Kidney tubule cell (primary cell): Measurements from ENCODE around the gene MRTFA.

Source experiments
- DNase-seq: peaks from one replicate; pipeline ENCODE4 v3.0.0-alpha.2; 2018; ENCODE audit warnings: low spot score

Gene MRTFA

GRCh38 chr22:40463683-40464082, 172.8 kb downstream of the MRTFA start:
- DNase-seq = peak; percentile 11

DNA sequence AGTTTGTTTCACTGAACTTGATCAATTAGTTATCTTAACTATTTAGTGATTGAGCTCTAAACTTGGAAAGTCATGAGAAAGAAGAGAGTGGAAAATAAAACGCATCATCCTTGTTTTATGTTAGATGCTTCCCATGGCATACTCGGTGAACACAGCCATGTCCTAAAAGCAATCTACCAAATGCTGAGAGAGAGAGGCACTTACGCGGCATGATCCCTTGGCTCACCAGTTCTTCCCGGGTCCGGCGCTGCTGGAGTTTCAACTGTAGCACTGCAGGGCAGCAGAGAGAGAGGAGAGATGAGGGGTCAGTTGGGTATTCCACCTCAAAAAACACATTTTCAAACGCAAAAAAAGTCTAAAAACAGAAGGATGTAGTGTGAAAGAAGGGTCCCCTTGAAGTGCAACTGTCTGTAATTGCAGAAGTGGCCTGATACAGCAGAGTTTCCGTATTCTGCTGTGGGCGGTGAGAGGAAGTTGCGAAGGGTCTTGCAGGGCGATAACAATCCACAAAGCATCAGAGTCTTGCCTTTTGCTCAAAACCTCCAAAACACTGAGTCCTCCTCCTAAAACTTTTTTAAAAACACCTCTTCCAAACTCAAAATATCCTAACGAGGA, 173.4 kb downstream of the MRTFA start:
- no peak for DNase-seq

DNA sequence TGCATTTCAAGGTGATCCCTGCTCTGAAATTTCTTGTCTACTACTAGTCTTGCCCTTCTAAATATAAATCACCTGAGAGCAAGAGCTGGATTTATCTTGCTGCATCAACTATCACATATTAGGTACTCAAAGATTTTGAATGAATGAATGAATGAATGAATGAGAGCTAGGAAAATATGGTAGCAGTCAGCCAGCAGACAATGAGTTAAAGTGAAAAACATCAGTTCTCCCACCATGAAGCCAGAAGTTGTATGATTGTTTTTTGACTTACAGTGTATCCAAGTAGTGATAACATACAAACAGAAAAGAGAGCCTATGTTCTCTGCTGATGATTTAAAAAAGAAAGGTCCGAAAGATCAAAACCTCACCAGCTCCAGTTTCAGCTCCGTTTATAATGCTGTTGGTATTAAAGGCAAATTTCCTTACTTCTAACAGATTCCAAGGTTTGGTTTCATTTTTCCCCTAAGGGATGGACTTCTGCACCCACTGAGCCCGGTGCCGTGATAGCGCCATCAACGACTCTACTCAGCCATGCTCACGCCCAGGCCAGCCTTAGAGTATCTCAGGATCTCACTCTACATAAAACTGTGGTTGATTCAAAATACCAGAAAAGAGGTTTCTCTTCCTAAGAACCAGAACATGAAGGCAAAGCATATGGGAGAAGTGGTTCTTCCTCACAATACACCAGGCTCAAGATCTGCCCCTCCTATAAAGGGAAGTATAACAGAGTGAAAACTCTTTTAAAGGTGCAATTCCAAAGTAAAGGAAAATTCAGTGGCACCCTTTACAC, 174.1 kb downstream of the MRTFA start:
- no peak for DNase-seq

GRCh38 chr22:40453671-40454070, 182.8 kb downstream of the MRTFA start:
- DNase-seq = no peak

- peak; percentile 64 for DNase-seq
Observed at GRCh38 chr22:40452730-40453487, 183.6 kb downstream of the MRTFA start.

DNA sequence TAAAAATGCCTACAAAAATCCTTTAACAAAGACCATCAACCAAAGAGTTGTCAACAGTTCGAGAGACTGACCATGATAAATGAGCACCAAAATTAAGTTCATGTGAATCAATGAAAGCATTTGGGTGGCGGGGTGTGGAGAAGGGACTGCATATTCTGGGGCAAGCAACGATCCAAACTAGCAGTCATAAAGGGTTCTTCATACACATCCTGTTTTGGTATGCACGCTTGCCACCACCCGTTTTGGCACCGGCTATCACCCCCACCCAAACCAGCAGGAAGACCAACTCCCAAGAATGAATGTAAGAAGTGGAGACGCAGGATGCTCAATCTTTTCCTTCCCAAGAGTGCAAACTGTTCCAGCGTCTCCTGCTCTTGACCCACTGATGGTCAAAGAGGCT, 185.3 kb downstream of the MRTFA start:
- no peak for DNase-seq

DNA sequence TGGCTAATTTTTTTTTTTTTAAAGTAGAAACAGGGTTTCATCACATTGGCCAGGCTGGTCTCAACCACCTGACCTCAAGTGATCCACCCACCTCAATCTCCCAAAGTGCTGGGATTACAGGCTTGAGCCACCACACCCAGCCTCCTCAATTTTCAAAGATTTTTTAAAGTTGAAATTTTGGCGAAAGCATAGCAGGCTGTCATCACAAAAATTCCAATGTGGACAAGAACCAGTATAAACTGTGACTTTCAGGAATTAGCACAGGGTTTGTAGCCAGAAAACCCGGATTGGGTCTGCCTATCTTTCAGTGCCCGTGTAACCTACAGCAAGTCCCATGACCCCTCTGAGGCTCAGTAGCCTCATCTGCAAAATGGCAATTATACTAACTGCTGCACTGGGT, 185.9 kb downstream of the MRTFA start:
- no peak for DNase-seq

GRCh38 chr22:40449676-40450035, 186.9 kb downstream of the MRTFA start:
- DNase-seq = no peak

- no peak for DNase-seq
Observed at GRCh38 chr22:40446203-40446602, 190.3 kb downstream of the MRTFA start.

DNA sequence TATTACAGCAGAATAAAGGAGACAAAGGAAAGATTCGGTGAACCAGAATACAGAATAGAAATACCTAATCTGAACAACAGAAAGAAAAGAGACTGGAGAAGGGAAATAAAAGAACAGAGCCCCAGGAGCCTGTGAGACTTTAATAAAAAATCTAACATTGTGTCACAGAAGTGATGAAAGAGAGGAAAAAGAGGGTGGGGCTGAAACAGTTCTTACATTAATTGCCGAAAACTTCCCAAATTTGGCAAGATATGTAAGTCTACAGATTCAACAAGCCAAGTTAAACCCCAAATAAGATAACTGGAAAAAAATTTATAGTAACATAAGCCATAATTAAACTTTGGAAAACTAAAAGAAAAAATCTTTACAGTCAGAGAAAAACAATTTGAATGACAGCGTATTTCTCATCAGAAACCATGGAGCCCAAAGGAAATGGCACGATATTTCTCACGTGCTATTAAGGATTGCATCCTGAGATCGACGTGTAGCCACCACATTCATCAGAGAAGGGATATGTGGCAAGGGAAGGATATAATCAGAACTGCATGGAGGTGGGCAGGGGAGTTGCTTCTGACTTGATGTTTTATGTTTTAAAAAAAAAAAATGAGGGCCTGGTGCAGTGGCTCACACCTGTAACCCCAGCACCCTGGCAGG, 192.2 kb downstream of the MRTFA start:
- DNase-seq = no peak

DNA sequence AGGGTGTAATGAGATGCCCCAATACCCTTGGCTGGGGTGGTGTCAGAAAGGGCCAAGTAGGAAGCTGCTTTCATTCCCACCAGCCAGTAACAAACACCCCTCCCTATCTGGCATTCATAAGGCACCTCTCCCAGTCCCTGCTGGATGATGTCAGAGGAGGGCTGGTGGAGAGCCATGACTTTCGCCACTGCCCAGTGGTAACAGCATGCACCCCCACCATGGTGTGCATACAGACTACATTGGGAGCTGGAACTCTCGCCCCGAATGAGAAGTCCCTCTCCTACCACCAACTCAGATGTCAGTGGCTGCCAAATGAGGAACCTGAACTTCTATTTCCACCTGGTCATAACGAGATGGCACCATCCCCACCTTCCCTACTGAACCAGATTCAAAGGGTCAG, 192.8 kb downstream of the MRTFA start:
- DNase-seq = no peak

DNA sequence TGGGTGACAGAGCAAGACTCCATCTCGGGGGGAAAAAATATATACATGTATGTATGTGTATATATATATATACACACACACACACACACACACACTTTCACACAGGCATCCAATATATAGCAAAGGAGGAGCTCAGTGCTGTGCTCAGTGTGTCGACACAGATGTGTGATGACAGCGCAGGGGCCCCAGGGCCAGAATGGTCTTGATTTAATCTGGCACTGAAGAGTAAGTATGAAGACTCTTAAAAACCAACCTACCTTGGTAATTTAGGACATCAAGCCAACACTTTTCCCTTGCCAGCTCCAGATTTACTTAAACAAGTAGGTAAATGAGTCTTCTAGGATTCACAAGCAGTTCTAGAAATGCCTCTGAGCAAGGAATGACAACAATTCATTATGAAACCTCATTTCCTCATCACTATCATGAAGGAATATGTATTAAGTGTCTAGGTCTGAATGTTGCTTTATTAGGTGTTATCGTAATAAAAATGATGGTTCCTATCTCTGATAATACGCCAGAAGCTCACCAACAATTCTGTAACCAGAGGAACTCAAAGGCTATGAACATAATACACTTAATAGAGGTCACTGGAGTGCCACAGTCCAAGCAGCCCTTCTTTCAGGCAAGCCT, 194.6 kb downstream of the MRTFA start:
- no peak for DNase-seq

GRCh38 chr22:40436505-40437431, 199.8 kb downstream of the MRTFA start:
- DNase-seq = peak; percentile 66

DNA sequence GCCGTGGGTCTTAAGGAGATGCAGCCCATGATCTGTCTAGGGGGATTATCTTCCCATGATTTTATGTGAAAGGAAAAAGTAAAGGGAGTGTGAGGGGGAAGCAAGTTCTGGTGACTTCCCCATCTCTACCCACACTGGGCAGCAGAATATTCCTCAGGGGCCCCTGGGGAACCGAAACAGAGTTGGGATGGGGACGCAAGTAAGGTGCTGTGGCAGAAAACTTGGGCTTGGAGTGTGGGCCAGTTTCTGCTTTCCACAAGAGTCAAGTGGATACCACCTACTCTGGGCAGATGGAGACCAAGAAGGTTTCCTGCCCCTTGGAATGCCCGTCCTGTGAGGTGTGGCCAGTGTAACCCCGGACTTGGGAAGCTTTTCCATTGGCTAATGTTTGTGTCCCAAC, 201.8 kb downstream of the MRTFA start:
- no peak for DNase-seq

DNA sequence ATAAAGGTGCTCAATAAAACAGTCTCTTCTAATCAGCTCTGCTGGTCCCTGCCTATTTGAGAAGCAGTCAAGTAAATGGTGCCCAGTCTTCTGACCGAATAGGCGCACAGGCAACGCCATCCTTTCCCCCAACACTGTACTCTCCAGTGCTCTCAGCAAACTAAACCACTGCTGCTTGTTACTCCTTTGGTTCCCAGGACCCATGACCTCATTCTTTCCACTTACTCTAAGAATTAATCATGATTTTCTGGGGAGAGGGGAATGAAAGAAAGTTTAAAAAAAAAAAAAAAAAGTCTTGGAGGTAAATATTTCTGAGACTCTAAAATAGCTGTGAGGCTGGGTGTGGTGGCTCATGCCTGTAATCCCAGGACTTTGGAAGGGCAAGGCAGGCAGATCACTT, 202.4 kb downstream of the MRTFA start:
- DNase-seq = no peak

- DNase-seq = no peak
Observed at GRCh38 chr22:40433416-40434090, 203.0 kb downstream of the MRTFA start.

DNA sequence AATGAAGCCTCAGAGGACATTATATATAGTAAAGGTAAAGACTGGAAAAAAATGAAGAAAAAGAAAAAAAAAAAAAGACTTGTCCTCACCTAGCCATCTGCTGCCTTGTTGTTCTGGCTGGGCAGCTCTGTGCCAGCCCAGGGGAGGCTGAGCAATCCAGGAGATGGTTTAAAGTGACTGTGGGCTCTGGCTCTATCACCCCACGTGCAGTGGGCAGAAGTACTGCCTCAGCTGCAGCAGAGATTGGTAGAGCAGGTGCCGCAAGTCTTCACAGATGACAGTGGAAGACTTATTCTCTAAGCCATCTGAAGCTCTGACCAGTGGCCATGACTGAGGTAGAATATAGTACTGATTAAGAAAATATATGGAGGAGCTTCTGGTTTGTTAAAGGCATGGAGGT, 203.9 kb downstream of the MRTFA start:
- no peak for DNase-seq

- no peak for DNase-seq
Observed at GRCh38 chr22:40432157-40432556, 204.4 kb downstream of the MRTFA start.

DNA sequence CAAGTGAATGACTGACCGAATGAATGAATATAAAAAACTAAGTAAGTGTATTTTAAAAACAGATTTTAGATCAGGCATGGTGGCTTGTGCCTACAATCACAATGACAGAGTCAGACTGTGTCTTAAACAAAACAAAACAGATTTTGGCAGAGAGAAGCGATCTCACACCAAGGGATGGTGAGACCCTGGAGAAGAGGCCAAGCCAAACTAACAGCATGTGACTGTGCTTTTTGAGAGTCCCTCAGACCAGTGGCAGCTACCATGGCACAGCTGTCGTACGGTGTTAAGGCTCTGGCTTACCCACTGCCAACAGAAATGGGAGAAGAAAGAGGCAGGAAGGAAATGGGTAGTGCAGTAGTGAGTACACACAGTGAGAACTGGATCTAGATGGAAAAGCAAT, 205.5 kb downstream of the MRTFA start:
- no peak for DNase-seq

DNA sequence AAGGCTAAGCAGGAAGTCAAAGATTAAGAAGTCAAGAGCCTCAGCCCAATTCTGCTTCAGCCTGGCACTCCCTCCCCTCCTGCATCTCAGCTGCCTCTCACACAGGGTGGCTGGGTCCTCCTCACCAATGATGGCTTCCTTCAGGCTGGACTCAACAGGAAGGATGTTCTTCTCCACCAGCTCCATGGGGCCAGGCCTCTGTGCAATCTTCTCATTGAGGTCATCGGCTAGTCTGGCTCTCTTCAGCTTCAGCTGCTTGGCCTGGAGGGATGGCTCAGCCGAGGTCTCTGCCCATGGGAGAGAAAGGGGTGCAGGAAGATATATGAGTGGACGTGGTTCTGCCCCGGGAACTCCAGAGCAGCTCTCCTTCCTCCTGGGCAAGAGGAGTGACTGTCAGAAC, 207.0 kb downstream of the MRTFA start:
- no peak for DNase-seq

GRCh38 chr22:40428796-40429195, 207.7 kb downstream of the MRTFA start:
- no peak for DNase-seq
